ENCODE data around the gene PBX2.
"Not testable (repeated sequence)": the region's sequence is repeated elsewhere in the genome, so short reads cannot be mapped to it uniquely, and the experiment has no call there.

PBX2 gene

DNA sequence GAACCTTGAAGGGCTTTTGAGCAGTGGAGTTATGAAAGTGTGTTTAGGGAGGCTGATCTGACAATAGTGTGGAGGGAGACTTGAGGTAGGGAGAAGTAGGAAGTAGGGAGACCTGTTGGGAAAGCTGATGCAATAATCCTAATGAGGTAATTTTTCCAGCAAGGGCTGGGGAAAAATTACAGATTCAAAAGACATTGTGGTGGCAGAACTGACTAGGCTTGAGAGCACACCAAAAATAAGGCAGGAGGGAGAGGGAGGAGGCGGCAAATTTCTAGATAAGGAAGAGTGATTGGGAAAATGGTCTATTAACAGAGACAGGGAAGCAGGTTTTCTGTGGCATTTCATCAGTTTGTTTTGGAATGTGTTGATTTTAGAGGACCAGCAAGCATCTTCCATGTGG lies 43.7 kb downstream of the PBX2 start:
- no peak overlapping the region for H3K4me3 ChIP-seq (ENCODE audit: low read length)
- peak; percentile 41 for DNase-seq (ENCODE audit: low read depth)
- TF ChIP-seq, protein P1, sequence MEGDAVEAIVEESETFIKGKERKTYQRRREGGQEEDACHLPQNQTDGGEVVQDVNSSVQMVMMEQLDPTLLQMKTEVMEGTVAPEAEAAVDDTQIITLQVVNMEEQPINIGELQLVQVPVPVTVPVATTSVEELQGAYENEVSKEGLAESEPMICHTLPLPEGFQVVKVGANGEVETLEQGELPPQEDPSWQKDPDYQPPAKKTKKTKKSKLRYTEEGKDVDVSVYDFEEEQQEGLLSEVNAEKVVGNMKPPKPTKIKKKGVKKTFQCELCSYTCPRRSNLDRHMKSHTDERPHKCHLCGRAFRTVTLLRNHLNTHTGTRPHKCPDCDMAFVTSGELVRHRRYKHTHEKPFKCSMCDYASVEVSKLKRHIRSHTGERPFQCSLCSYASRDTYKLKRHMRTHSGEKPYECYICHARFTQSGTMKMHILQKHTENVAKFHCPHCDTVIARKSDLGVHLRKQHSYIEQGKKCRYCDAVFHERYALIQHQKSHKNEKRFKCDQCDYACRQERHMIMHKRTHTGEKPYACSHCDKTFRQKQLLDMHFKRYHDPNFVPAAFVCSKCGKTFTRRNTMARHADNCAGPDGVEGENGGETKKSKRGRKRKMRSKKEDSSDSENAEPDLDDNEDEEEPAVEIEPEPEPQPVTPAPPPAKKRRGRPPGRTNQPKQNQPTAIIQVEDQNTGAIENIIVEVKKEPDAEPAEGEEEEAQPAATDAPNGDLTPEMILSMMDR (IDR thresholded peaks at IDR 0.05; ENCODE audit: insufficient read depth, low read depth, low read length, missing control alignments): no peak

DNA sequence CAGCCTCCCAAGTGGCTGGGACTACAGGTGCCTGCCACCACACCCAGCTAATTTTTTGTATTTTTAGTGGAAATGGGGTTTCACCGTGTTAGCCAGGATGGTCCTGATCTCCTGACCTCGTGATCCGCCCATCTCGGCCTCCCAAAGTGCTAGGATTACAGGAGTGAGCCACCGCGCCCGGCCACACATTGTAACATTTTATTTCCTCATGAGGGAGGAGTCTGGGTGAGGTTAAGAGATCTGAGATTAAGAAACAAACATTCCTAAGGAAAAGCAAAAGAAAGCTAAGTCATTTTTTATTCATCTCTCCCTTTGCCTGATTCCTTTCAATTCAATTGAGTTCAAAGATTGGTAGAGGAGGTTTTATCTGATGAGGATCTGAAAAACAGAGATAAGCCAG lies 45.8 kb downstream of the PBX2 start:
- DNase-seq (ENCODE audit: low read depth); H3K4me3 ChIP-seq (ENCODE audit: low read length): not testable (repeated sequence)

DNA sequence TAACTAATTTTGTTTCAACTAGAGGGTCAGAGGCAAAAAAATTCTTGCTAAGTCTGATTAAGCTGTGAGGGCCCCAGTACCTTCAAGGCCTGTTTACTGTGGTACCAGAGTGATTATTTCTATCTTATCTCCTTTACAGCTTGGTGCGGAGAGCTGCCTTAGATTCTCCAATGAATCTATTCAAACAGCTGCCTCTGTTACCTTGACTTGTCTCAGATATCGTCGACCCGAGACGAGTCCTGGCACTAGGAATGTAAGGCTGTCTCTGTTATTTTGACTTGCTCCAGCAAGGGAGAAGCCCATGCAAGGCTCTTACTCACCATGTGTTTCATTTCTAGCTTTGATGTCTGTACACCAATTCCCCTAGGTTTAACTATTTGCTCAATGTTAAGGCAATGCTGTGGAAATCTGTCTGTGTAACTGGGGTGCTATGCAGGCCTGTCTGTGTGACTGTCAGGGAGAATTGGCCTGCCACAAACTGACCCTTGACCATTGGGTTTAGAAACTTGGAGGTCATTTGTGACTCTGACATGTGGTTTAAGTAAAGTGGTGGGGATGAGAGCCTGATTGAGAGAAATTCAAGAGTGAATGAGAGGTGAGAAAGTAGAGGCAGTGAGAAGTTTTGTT lies 49.5 kb downstream of the PBX2 start:
- DNase-seq (ENCODE audit: low read depth): no peak

DNA sequence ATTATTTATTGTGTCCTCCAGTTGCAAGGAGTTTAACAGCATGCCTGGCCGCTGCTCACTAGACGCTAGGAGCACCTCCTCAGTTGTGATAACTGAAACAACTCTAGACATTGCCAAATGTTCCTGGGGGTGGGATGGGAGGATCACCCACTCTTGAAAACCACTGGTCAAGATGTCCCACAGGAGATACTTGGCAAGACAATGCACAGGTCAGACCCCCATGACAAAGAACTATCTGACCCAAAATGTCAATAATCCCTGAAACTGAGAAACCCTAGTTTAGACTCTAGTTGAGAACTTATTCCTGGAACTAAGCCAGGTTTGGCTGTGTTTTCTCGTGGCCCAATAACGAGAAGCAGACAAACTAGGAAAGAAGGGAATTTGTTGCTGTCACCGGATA lies 50.4 kb downstream of the PBX2 start:
- no peak overlapping the region for H3K4me3 ChIP-seq (ENCODE audit: low read length)
- TF ChIP-seq, protein P1 (IDR thresholded peaks at IDR 0.05; ENCODE audit: insufficient read depth, low read depth, low read length, missing control alignments): no peak
- DNase-seq (ENCODE audit: low read depth): no peak

More for the DNA sequence above, 49.5 kb downstream of the PBX2 start:
- TF ChIP-seq, protein P1 (IDR thresholded peaks at IDR 0.05; ENCODE audit: insufficient read depth, low read depth, low read length, missing control alignments): no peak
- no peak overlapping the region for H3K4me3 ChIP-seq (ENCODE audit: low read length)

DNA sequence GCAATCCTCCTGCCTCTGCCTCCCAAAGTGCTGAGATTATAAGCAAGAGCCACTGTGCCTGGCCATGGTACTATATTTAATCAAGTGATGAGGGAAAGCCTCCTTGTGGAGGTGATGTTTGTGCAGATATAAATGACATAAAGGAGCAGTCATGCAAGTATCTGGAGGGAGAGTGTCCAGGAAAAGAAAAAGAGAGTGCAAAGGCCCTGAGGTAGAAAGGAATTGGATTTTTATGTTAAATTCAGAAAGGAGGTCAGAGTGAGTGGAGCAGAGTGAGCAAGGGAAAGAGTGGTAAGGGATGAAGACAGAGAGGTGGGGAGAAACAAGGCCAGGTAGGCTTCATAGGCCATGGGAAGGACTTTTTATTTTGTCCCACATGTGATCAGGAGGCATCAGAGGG lies 52.5 kb downstream of the PBX2 start:
- DNase-seq (ENCODE audit: low read depth): no peak
- TF ChIP-seq, protein P1 (IDR thresholded peaks at IDR 0.05; ENCODE audit: insufficient read depth, low read depth, low read length, missing control alignments): no peak
- no peak overlapping the region for H3K4me3 ChIP-seq (ENCODE audit: low read length)
